ENCODE data around the gene KMT2B.

- TF ChIP-seq CTCF (conservative IDR thresholded peaks at IDR 0.05; ENCODE audit: low read depth, low read length) = no peak
- TF ChIP-seq EZH2phosphoT487 (IDR thresholded peaks at IDR 0.05; ENCODE audit: borderline replicate concordance, low read length) = no peak
- TF ChIP-seq EZH2 (IDR thresholded peaks at IDR 0.05; ENCODE audit: low read length, unreplicated experiment) = no peak
Observed at GRCh38 chr19:35752746-35753350, 35.0 kb downstream of the KMT2B start.

Data from PC-3 (cell line).